ENCODE data around the gene CNTNAP5. TPM values are rescaled to one million over a fixed set of nuclear protein-coding genes. Genes with fewer than 3 reads are reported as not detected.

The CNTNAP5 gene
- total and polyA plus RNA-seq, 2 of the 8 experiments (the other 6 are each of a cell fraction or from before 2014, with no cell fraction given): 0.11 to 0.76 TPM

DNA sequence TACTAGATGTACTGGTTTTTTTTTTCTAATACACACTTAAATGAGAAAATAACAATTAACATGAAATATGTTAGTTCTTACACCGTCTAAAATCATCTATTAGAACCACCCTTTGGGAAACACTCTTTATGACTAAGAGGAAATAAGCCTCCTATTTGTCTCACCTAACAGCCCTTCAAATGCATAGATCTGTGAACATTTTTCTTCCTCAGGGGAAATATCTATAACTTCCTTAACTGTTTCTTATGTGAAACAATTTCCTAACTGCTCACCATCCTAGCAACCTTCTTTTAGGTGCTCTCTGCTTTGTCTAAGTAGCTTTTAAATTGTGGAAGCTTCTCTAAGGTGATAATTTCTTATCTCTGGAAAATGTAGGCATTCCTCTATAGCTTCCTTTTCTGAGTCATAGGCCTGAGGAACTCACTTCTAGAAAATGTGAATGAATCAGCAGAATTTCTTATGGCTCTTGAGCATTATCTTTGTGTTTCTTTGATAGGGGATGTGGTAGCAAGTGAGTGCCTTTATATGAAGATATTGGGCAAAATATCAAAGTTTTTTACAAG lies 56.1 kb downstream of the CNTNAP5 start (continued):
- TF ChIP-seq SIN3A (conservative IDR thresholded peaks at IDR 0.05 in 1 of 2, IDR thresholded peaks at IDR 0.05 in 1 of 2; ENCODE audit: low read depth in 1 of 2, low read length in 2 of 2) (no peak), CTCF (IDR thresholded peaks at IDR 0.05; ENCODE audit: control extremely low read depth in 1 of 3, insufficient read depth in 1 of 3, low read depth in 1 of 3, low read length in 3 of 3) (no peak), TAF7 (optimal IDR thresholded peaks at IDR 0.05; ENCODE audit: borderline replicate concordance, low read depth, low read length) (no peak), SIX5 (IDR thresholded peaks at IDR 0.05; ENCODE audit: low read depth, low read length) (no peak), CREB1 (IDR thresholded peaks at IDR 0.05) (no peak)

Measured in H1 (cell line).